Heart left ventricle (tissue), 13 donors: Measurements from ENCODE around the gene CRACR2A.

Source experiments
- POLR2A ChIP-seq, 2 donors: fragments of 450-650 bp; IDR thresholded peaks; one replicate each; pipeline ENCODE4 v1.6.1; 2017; ENCODE audit warnings: antibody characterized with exemption in 2 of 2, mild to moderate bottlenecking in 2 of 2, moderate library complexity in 2 of 2
- TF ChIP-seq, protein P1 (sequence below), 12 donors: fragments of 200-600 bp; sonication (generic) in 4 of 12; IDR thresholded peaks; one replicate each; pipeline versions ENCODE4 v1.5.0 to v1.8.0; 2018 to 2022; ENCODE audit warnings: antibody characterized with exemption in 12 of 12, mild to moderate bottlenecking in 5 of 12
- donor health status: ischemic (EF 13 %, LVEDD 7.1; RV severe dilation, severe dysfunction).
- donor health status: DM: no; HTN: yes; CAD: no.
- donor health status: DM: no; HTN: no; CAD: no.
- donor health status: ischemic (EF 25% LVEDD 6.9; RV normal size, moderate dysfunction).
- donor health status: ischemic (EF 25% LVEDD 5.7; RV mildly dilated, moderate dysfunction).
- donor health status: ischemic (EF 35%, LVEDD 5.7; RV mildly dilated, moderate dysfunction).
- donor health status: nonischemic (EF 11% LVEDD 7.7; RV severe dilation, severe dysfunction).
- donor health status: DM: yes; HTN: yes; CAD: no.
- donor health status: PGD.
- donor health status: ischemic (EF 29% LVEDD 5.4; RV normal size, mild dysfunction).
- donor health status: nonischemic (EF 23%, LVEDD 6.1; RV moderate dilation, normal function).

DNA sequence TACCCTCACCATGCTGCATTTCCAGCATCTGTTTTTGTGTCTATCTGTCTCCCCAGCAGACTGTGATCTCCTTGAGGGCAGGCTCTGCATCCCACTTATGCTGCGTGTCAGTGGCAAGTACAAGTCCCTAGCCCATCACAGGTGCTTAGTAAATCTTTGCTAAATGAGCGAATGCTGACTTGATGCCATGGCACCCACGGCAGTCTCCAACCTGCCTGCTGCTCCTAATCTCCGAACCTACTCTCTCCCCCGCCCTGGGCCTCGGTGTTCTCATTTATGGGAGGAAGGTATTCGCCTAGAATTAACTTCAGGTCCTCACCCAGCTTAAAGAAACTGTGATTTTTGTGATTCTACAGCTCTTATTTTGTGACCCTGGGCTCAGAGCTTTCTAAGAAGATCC is 152.0 kb downstream of the CRACR2A start:
- TF ChIP-seq, protein P1, sequence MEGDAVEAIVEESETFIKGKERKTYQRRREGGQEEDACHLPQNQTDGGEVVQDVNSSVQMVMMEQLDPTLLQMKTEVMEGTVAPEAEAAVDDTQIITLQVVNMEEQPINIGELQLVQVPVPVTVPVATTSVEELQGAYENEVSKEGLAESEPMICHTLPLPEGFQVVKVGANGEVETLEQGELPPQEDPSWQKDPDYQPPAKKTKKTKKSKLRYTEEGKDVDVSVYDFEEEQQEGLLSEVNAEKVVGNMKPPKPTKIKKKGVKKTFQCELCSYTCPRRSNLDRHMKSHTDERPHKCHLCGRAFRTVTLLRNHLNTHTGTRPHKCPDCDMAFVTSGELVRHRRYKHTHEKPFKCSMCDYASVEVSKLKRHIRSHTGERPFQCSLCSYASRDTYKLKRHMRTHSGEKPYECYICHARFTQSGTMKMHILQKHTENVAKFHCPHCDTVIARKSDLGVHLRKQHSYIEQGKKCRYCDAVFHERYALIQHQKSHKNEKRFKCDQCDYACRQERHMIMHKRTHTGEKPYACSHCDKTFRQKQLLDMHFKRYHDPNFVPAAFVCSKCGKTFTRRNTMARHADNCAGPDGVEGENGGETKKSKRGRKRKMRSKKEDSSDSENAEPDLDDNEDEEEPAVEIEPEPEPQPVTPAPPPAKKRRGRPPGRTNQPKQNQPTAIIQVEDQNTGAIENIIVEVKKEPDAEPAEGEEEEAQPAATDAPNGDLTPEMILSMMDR (IDR thresholded peaks at IDR 0.05): no peak
- no peak for TF ChIP-seq POLR2A (IDR thresholded peaks at IDR 0.05)
